ENCODE data around the gene PTCRA. TPM values are rescaled to one million over a fixed set of nuclear protein-coding genes. Genes with fewer than 3 reads are reported as not detected.

PTCRA gene
- total and polyA plus RNA-seq, 2 of the 4 experiments (the other 2 are of a cell fraction): not detected

GRCh38 chr6:42870145-42870936 is 45.5 kb upstream of the PTCRA start:
- no peaks in the 10 kb centered on the region for H3K79me1 ChIP-seq (ENCODE audit: low read depth in 1 of 2, low read length in 2 of 2)
- H3K9me1 ChIP-seq (ENCODE audit: insufficient read depth, low read length): no peaks in the 10 kb centered on the region
- H2BK15ac ChIP-seq (ENCODE audit: low read depth, low read length): no peak overlapping the region
- WGBS, 2 experiments (ENCODE audit: extremely low coverage in 2 of 2, insufficient read length in 1 of 2): no CpG with 5 or more reads among the region's 2 CpGs
- no peak overlapping the region for H3K4ac ChIP-seq (ENCODE audit: low read depth, low read length)
- no peak for DNase-seq
- dilution Hi-C loops (cut with HindIII; ENCODE audit: low sequenced_read_pairs, unreplicated experiment) (loop anchor here (25.0 kb wide), 1 partner anchor 208 kb away; no protein-coding TSS in a partner anchor), in situ Hi-C loops (cut with MboI; ENCODE audit: low sequenced_read_pairs) (no loop called here), intact Hi-C loops (cut with micrococcal nuclease) (no loop called here)
- H3K4me2 ChIP-seq (ENCODE audit: low read depth, low read length): no peak overlapping the region
- H3K9me3 ChIP-seq (ENCODE audit: control insufficient read depth, insufficient read depth, low read length): no peaks in the 10 kb centered on the region
- no peaks in the 10 kb centered on the region for H3K27me3 ChIP-seq (ENCODE audit: control insufficient read depth, insufficient read depth, low read length)
- no peak for ATAC-seq (ENCODE audit: low read depth)
- ChIA-PET CTCF (no interaction called here), POLR2A (ENCODE audit: unreplicated experiment) (no interaction called here)
- H2BK5ac ChIP-seq (ENCODE audit: low read depth, low read length, poor library complexity, severe bottlenecking): no peak overlapping the region
- H3K36me3 ChIP-seq (ENCODE audit: control insufficient read depth, insufficient read depth, low read length): peaks cover 7% of the 10 kb centered on the region; the same call in 1 of the 2 replicates
- no peak overlapping the region for H3K4me3 ChIP-seq (ENCODE audit: insufficient read depth, low read depth, low read length)
- peak overlapping the region; percentile 50 for H2AK9ac ChIP-seq (replicated peaks; ENCODE audit: low read depth, low read length, poor library complexity)
- no peak overlapping the region for H3K9ac ChIP-seq (ENCODE audit: low read depth, low read length)
- no peak overlapping the region for H3K56ac ChIP-seq (ENCODE audit: extremely low read depth, insufficient read depth, low read length)
- no peak overlapping the region for H3K23ac ChIP-seq (ENCODE audit: low read depth, low read length)
- H2AFZ ChIP-seq (replicated peaks; ENCODE audit: low read length, poor library complexity): no peak overlapping the region
- H4K5ac ChIP-seq (ENCODE audit: low read depth, low read length): no peak overlapping the region
- no peak overlapping the region for H2BK120ac ChIP-seq (ENCODE audit: low read depth, low read length)
- no peaks in the 10 kb centered on the region for H3K4me1 ChIP-seq (ENCODE audit: control insufficient read depth, insufficient read depth, low read length)
- no peak overlapping the region for H3K14ac ChIP-seq (replicated peaks; ENCODE audit: low read depth, low read length)
- no TSS peak for BruUV-seq (replicated peaks)
- H4K91ac ChIP-seq (ENCODE audit: insufficient read depth, low read depth, low read length): no peak overlapping the region
- no peak overlapping the region for H2BK20ac ChIP-seq (ENCODE audit: low read depth, low read length)
- no peak overlapping the region for H2AK5ac ChIP-seq (ENCODE audit: low read depth, low read length)
- no peak overlapping the region for H3K18ac ChIP-seq (ENCODE audit: low read depth, low read length)
- H4K20me1 ChIP-seq (ENCODE audit: insufficient read depth, low read length): no peaks in the 10 kb centered on the region
- no peak overlapping the region for H3K27ac ChIP-seq (ENCODE audit: insufficient read depth, low read length)
- no peak overlapping the region for H4K8ac ChIP-seq (ENCODE audit: low read depth in 2 of 2, low read length in 2 of 2)
- no peak for TF ChIP-seq CHD1 (IDR thresholded peaks at IDR 0.05; ENCODE audit: low read depth, low read length)
- no peak for TF ChIP-seq MAFK (IDR thresholded peaks at IDR 0.05; ENCODE audit: low read depth, low read length)
- TF ChIP-seq MXI1 (IDR thresholded peaks at IDR 0.05; ENCODE audit: borderline replicate concordance, low read depth, low read length): no peak
- no peak for TF ChIP-seq RCOR1 (IDR thresholded peaks at IDR 0.05; ENCODE audit: insufficient replicate concordance, low read length)
- no peak for TF ChIP-seq CTCF (conservative IDR thresholded peaks at IDR 0.05; ENCODE audit: low read depth, low read length)
- no peak for TF ChIP-seq POLR2A (IDR thresholded peaks at IDR 0.05; ENCODE audit: low read depth, low read length)
- TF ChIP-seq ELK1 (IDR thresholded peaks at IDR 0.05; ENCODE audit: borderline replicate concordance, low read depth, low read length): no peak
